MM.1S (cell line): ENCODE data around the gene SLC4A8.
"Not testable (repeated sequence)": the region's sequence is repeated elsewhere in the genome, so short reads cannot be mapped to it uniquely, and the experiment has no call there.

Experiments
- DNase-seq: peaks from one replicate; pipeline ENCODE4 v3.0.0-alpha.2; 2015
- H2AFZ ChIP-seq: fragments of 300-600 bp; sonication (generic); 2 replicates; pipeline ENCODE4 v1.6.0; 2016; ENCODE audit warnings: antibody characterized with exemption, low read length
- H3F3A ChIP-seq: fragments of 300-600 bp; sonication (generic); 2 replicates; pipeline ENCODE4 v1.6.1; 2016; ENCODE audit warnings: mild to moderate bottlenecking, antibody characterized with exemption, low read length, moderate library complexity, mixed read lengths; ENCODE audit not compliant: insufficient read depth
- H3K27ac ChIP-seq: fragments of 300-600 bp; sonication (generic); 2 replicates; pipeline ENCODE4 v1.5.1; 2016; ENCODE audit warnings: mild to moderate bottlenecking, low read length
- H3K27me3 ChIP-seq: fragments of 300-600 bp; sonication (generic); replicated peaks from 2 replicates; pipeline ENCODE4 v1.6.0; 2016; ENCODE audit warnings: low read length; ENCODE audit not compliant: insufficient read depth
- H3K36me3 ChIP-seq: fragments of 300-600 bp; sonication (generic); replicated peaks from 2 replicates; pipeline ENCODE4 v1.6.1; 2016; ENCODE audit warnings: mild to moderate bottlenecking, low read length, mixed read lengths; ENCODE audit not compliant: insufficient read depth
- H3K4me1 ChIP-seq: fragments of 300-600 bp; sonication (generic); 2 replicates; pipeline ENCODE4 v1.6.1; 2016; ENCODE audit warnings: low read length, mixed read lengths
- H3K4me2 ChIP-seq: fragments of 300-600 bp; sonication (generic); 2 replicates; pipeline ENCODE4 v1.6.0; 2016; ENCODE audit warnings: low read depth, low read length
- H3K4me3 ChIP-seq: fragments of 300-600 bp; sonication (generic); 2 replicates; pipeline ENCODE4 v1.5.1; 2016; ENCODE audit warnings: low read length, mixed read lengths
- H3K79me2 ChIP-seq: fragments of 300-600 bp; sonication (generic); 2 replicates; pipeline ENCODE4 v1.6.1; 2016; ENCODE audit warnings: mixed run types, low read length, mixed read lengths
- H3K9ac ChIP-seq: fragments of 300-600 bp; sonication (generic); 2 replicates; pipeline ENCODE4 v1.6.1; 2016; ENCODE audit warnings: low read length, mixed read lengths
- H3K9me2 ChIP-seq: fragments of 300-600 bp; sonication (generic); replicated peaks from 2 replicates; pipeline ENCODE4 v1.6.1; 2016; ENCODE audit warnings: mild to moderate bottlenecking, low read length, mixed read lengths; ENCODE audit not compliant: insufficient read depth
- H3K9me3 ChIP-seq: fragments of 300-600 bp; sonication (generic); replicated peaks from 2 replicates; pipeline ENCODE4 v1.6.1; 2016; ENCODE audit warnings: mild to moderate bottlenecking, low read length, mixed read lengths; ENCODE audit not compliant: insufficient read depth
- H4K20me1 ChIP-seq: fragments of 300-600 bp; sonication (generic); 2 replicates; pipeline ENCODE4 v1.6.1; 2016; ENCODE audit warnings: mild to moderate bottlenecking, low read length, moderate library complexity, mixed read lengths; ENCODE audit not compliant: insufficient read depth
- EZH2 ChIP-seq: fragments of 300-600 bp; sonication (generic); optimal IDR thresholded peaks from 2 replicates; pipeline ENCODE3; 2017; ENCODE audit warnings: low read depth, mild to moderate bottlenecking, antibody characterized with exemption, low read length, mixed read lengths
- EZH2phosphoT487 ChIP-seq: fragments of 300-600 bp; sonication (generic); IDR thresholded peaks from 2 replicates; pipeline ENCODE4 v1.6.1; 2018; ENCODE audit warnings: antibody characterized with exemption, low read length
- TF ChIP-seq, protein P1 (sequence below): fragments of 300-600 bp; sonication (generic); IDR thresholded peaks from 2 replicates; pipeline ENCODE4 v1.5.1; 2016; ENCODE audit warnings: antibody characterized with exemption, low read length, mixed read lengths

SLC4A8 gene

GRCh38 chr12:51511546-51512260, 87.1 kb downstream of the SLC4A8 start:
- Histone ChIP-seq H4K20me1 (no peaks in the 10 kb centered on the region), H3K36me3 (no peaks in the 10 kb centered on the region), H3K4me2 (no peak overlapping the region), H3K4me3 (no peak overlapping the region), H3K9me3 (no peaks in the 10 kb centered on the region), H3K9me2 (no peaks in the 10 kb centered on the region), H3K4me1 (no peaks in the 10 kb centered on the region), H3K27ac (no peak overlapping the region), H3F3A (no peaks in the 10 kb centered on the region), H3K9ac (no peak overlapping the region), H2AFZ (no peak overlapping the region), H3K79me2 (no peaks in the 10 kb centered on the region), H3K27me3 (no peaks in the 10 kb centered on the region)
- TF ChIP-seq, protein P1, sequence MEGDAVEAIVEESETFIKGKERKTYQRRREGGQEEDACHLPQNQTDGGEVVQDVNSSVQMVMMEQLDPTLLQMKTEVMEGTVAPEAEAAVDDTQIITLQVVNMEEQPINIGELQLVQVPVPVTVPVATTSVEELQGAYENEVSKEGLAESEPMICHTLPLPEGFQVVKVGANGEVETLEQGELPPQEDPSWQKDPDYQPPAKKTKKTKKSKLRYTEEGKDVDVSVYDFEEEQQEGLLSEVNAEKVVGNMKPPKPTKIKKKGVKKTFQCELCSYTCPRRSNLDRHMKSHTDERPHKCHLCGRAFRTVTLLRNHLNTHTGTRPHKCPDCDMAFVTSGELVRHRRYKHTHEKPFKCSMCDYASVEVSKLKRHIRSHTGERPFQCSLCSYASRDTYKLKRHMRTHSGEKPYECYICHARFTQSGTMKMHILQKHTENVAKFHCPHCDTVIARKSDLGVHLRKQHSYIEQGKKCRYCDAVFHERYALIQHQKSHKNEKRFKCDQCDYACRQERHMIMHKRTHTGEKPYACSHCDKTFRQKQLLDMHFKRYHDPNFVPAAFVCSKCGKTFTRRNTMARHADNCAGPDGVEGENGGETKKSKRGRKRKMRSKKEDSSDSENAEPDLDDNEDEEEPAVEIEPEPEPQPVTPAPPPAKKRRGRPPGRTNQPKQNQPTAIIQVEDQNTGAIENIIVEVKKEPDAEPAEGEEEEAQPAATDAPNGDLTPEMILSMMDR, result no peak
- no peak for TF ChIP-seq EZH2
- no peak for TF ChIP-seq EZH2phosphoT487
- no peak for DNase-seq

DNA sequence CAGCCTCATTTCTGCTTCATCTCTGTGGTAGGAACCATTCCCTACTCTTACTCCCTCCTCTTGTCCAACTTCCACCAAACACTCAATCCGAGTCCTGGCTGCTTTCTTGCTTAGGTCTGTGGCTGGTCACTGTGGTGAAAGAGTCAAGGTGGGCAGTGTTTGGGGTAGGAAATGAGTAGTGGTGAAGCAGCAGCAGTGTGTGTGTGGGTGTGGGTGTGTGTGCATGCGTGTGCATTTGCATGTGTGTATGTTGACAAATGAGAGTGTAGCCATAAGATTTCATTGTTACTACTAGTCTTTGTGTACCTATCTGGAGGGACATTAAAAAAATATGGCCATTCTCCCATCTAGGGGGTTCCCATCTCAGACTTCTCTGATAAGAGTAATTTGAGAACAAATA, 87.8 kb downstream of the SLC4A8 start:
- Histone ChIP-seq H3F3A (no peaks in the 10 kb centered on the region), H3K9me2 (no peaks in the 10 kb centered on the region), H3K4me3 (no peak overlapping the region), H3K27me3 (no peaks in the 10 kb centered on the region), H3K4me1 (no peaks in the 10 kb centered on the region), H4K20me1 (no peaks in the 10 kb centered on the region), H3K9me3 (no peaks in the 10 kb centered on the region), H3K79me2 (no peaks in the 10 kb centered on the region), H3K9ac (no peak overlapping the region), H3K27ac (no peak overlapping the region), H2AFZ (no peak overlapping the region), H3K36me3 (no peaks in the 10 kb centered on the region), H3K4me2 (no peak overlapping the region)
- TF ChIP-seq EZH2phosphoT487, result no peak
- no peak for TF ChIP-seq EZH2
- TF ChIP-seq, protein P1, result no peak
- DNase-seq, result no peak

- not testable (repeated sequence) for H3K4me2 ChIP-seq, H3K36me3 ChIP-seq, H3K4me3 ChIP-seq, H4K20me1 ChIP-seq, H3K27me3 ChIP-seq, H3K4me1 ChIP-seq, DNase-seq, H3K27ac ChIP-seq, H3K9ac ChIP-seq, H3K79me2 ChIP-seq, H3F3A ChIP-seq, H3K9me2 ChIP-seq, H2AFZ ChIP-seq, H3K9me3 ChIP-seq
Observed at GRCh38 chr12:51515037-51515436, 90.4 kb downstream of the SLC4A8 start.

GRCh38 chr12:51517316-51517715, 92.7 kb downstream of the SLC4A8 start:
- Histone ChIP-seq H3K9me3 (no peaks in the 10 kb centered on the region), H3K4me1 (no peaks in the 10 kb centered on the region), H3K27me3 (no peaks in the 10 kb centered on the region), H3K79me2 (no peaks in the 10 kb centered on the region), H3F3A (no peaks in the 10 kb centered on the region), H4K20me1 (no peaks in the 10 kb centered on the region), H3K9me2 (no peaks in the 10 kb centered on the region), H3K36me3 (no peaks in the 10 kb centered on the region), H2AFZ (no peak overlapping the region), H3K4me2 (no peak overlapping the region), H3K4me3 (no peak overlapping the region), H3K9ac (no peak overlapping the region), H3K27ac (no peak overlapping the region)
- no peak for TF ChIP-seq EZH2phosphoT487
- TF ChIP-seq, protein P1, result no peak
- no peak for TF ChIP-seq EZH2
- no peak for DNase-seq
